ENCODE results near the gene ABHD17C.
"Not testable (repeated sequence)": the region's sequence is repeated elsewhere in the genome, so short reads cannot be mapped to it uniquely, and the experiment has no call there.

The ABHD17C gene

GRCh38 chr15:80695099-80695910 lies at the start of gene ABHD17C:
Gene ABHD17C, plus strand, starts transcription at chr15:80695310. Its CDS starts 120 bp downstream, at chr15:80695430.
- H3K27me3 Mint-ChIP-seq: peaks cover 5% of the 10 kb centered on the region
- ATAC-seq (ENCODE audit: low read depth): peak; percentile 77
- H3K36me3 Mint-ChIP-seq: no peaks in the 10 kb centered on the region
- H3K4me1 Mint-ChIP-seq: peaks cover 9% of the 10 kb centered on the region
- peak within 1 kb of the TSS; percentile 92 for H3K4me3 Mint-ChIP-seq
- no peaks in the 10 kb centered on the region for H3K9me3 Mint-ChIP-seq
- peak in 1 of 2 donors; percentile 40 for DNase-seq (ENCODE audit: low spot score in 2 of 2)
- peak within 1 kb of the TSS; percentile 75 for H3K27ac Mint-ChIP-seq

DNA sequence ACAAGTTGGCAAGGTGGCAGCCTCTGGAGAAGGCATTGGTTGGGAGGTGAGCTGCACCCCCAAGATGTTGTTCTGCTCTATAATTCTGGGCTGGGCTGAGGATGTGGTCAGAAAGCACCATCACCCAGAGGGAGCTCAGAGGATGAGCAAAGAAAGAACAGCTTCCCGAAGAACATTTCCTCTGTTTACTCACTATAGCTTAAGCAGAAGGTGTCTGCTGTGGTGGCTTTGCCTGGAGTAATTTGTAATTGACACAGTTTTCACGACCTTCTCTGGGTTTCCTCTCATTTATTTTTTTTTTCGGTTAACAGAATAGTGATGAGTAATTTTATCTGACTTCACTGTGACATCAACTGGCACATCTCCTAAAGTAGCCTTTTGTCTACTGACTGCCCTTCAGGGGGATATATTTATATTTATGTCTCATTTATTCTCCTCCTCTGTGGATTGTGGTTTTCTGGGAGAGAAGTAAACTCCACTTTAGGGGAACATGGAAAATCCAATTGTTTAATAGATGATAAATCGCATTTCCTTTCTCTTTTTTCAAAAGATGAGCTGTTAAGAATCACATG lies 49.5 kb upstream of the ABHD17C start:
- no peaks in the 10 kb centered on the region for H3K36me3 Mint-ChIP-seq
- H3K27ac Mint-ChIP-seq: no peak overlapping the region
- no peak overlapping the region for H3K4me3 Mint-ChIP-seq
- H3K9me3 Mint-ChIP-seq: peaks cover 1% of the 10 kb centered on the region
- H3K27me3 Mint-ChIP-seq: no peaks in the 10 kb centered on the region
- no peaks in the 10 kb centered on the region for H3K4me1 Mint-ChIP-seq
- ATAC-seq (ENCODE audit: low read depth): no peak
- no peak for DNase-seq (ENCODE audit: low spot score in 2 of 2)

DNA sequence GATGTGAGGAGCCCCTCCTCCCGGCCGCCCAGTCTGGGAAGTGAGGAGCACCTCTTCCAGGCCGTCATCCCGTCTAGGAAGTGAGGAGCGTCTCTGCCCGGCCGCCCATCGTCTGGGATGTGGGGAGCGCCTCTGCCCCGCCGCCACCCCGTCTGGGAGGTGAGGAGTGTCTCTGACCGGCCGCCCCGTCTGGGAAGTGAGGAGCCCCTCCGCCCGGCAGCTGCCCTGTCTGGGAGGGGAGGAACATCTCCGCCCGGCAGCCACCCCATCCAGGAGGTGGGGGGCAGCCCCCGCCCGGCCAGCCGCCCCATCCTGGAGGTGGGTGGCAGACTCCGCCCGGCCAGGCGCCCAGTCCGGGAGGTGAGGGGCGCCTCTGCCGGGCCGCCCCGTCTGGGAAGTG lies 47.7 kb upstream of the ABHD17C start:
- H3K4me1 Mint-ChIP-seq; H3K27me3 Mint-ChIP-seq; DNase-seq (ENCODE audit: low spot score in 2 of 2); H3K27ac Mint-ChIP-seq; H3K36me3 Mint-ChIP-seq; H3K9me3 Mint-ChIP-seq; ATAC-seq (ENCODE audit: low read depth); H3K4me3 Mint-ChIP-seq: not testable (repeated sequence)

DNA sequence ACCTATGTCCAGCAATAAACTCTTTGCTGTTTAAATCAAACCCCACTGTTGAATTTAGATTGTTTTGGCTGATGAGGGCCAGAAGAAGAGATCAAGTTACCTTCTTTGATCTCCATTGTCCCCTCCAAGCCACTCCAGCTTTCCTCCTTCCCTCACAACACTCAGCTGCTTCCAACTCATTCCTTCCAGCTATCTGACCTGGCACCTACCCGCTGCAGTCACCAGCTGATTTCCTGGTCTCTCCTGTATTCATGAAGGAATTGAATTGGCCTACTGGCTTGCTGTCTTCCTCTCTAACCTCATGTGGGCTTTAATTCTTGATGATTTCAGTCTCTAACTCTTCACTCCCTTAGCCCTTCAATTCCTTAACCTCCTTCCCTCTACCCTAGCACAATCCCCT lies 40.8 kb upstream of the ABHD17C start:
- DNase-seq (ENCODE audit: low spot score in 2 of 2) (no peak), ATAC-seq (ENCODE audit: low read depth) (no peak)
- no peaks in the 10 kb centered on the region for H3K4me1 Mint-ChIP-seq
- H3K27me3 Mint-ChIP-seq: peaks cover 9% of the 10 kb centered on the region
- H3K4me3 Mint-ChIP-seq: no peak overlapping the region
- peaks cover 12% of the 10 kb centered on the region for H3K9me3 Mint-ChIP-seq
- H3K36me3 Mint-ChIP-seq: peaks cover 1% of the 10 kb centered on the region
- no peak overlapping the region for H3K27ac Mint-ChIP-seq

DNA sequence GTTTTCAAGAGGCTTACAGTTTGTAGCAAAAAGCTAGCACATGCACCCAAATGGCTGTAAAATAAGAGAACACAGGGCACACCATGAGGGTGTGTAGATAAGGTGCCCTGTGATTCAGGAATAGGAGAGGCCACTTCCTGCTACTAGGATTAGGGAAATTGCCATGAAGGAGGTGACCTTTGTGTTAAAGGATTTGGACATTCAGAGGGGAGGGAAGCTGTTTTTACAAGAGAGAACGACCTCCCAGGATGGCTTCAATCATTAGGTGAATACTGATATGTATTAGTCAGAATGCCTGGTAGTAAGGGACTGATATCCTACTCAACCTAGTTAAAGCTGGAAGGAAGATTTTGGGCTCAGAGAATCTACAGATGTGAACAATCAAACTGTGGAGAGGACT lies 35.7 kb upstream of the ABHD17C start:
- Mint-ChIP-seq H3K27me3 (peaks cover 8% of the 10 kb centered on the region), H3K36me3 (no peaks in the 10 kb centered on the region), H3K4me3 (no peak overlapping the region), H3K27ac (no peak overlapping the region), H3K9me3 (peaks cover 4% of the 10 kb centered on the region), H3K4me1 (no peaks in the 10 kb centered on the region)
- DNase-seq (ENCODE audit: low spot score in 2 of 2): no peak
- no peak for ATAC-seq (ENCODE audit: low read depth)

DNA sequence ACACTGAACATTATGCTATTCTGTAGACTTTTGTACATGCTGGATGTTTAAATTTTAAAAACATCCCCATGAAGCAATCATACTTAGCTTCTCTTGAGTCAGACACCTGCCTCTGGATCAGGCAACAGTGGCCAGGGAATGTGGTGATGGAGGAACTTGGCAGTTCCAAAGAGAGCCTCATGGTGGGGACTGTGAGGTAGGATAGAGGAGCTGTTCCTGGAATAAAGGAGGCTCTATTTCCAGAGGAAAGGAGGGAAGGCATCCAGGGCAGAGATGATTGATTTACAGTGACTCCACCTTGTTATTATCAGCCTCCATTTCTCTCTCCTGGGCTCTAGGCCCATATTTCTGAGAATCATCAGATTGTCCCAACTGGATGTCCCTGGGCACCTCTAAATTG lies 35.0 kb upstream of the ABHD17C start:
- Mint-ChIP-seq H3K4me1 (no peaks in the 10 kb centered on the region), H3K9me3 (peaks cover 1% of the 10 kb centered on the region), H3K27me3 (peaks cover 5% of the 10 kb centered on the region), H3K27ac (no peak overlapping the region), H3K4me3 (no peak overlapping the region), H3K36me3 (no peaks in the 10 kb centered on the region)
- no peak for DNase-seq (ENCODE audit: low spot score in 2 of 2)
- no peak for ATAC-seq (ENCODE audit: low read depth)

GRCh38 chr15:80662129-80662528 lies 33.0 kb upstream of the ABHD17C start:
- ATAC-seq (ENCODE audit: low read depth) (no peak), DNase-seq (ENCODE audit: low spot score in 2 of 2) (no peak)
- Mint-ChIP-seq H3K27ac (no peak overlapping the region), H3K36me3 (no peaks in the 10 kb centered on the region), H3K4me1 (no peaks in the 10 kb centered on the region), H3K27me3 (peaks cover 7% of the 10 kb centered on the region), H3K4me3 (no peak overlapping the region), H3K9me3 (no peaks in the 10 kb centered on the region)

GRCh38 chr15:80662757-80663553 lies 32.2 kb upstream of the ABHD17C start:
- Mint-ChIP-seq H3K27ac (no peak overlapping the region), H3K4me3 (no peak overlapping the region), H3K36me3 (no peaks in the 10 kb centered on the region), H3K9me3 (no peaks in the 10 kb centered on the region), H3K4me1 (no peaks in the 10 kb centered on the region), H3K27me3 (peaks cover 7% of the 10 kb centered on the region)
- ATAC-seq (ENCODE audit: low read depth) (no peak), DNase-seq (ENCODE audit: low spot score in 2 of 2) (no peak)

DNA sequence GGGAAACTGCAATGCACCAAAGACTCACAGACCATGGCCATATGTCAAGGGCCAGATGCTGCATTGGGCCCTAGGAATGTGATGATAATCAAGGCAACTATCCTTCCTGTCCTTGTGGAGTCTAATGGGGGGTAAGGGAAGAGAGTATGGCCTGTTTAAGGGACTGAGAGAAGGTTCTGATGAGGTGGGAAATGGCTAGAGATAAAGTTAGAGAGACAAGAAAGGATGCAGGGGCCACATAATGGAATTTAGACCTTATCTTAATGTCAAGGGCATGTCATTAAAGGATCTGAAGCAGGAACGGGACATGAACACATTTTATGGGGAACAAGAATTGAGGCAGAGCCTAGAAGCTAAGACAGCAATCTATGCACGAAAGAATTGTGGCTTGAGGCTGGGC lies 30.0 kb upstream of the ABHD17C start:
- Mint-ChIP-seq H3K27me3 (peaks cover 7% of the 10 kb centered on the region), H3K9me3 (no peaks in the 10 kb centered on the region), H3K4me1 (no peaks in the 10 kb centered on the region), H3K27ac (no peak overlapping the region), H3K36me3 (no peaks in the 10 kb centered on the region), H3K4me3 (no peak overlapping the region)
- ATAC-seq (ENCODE audit: low read depth) (no peak), DNase-seq (ENCODE audit: low spot score in 2 of 2) (no peak)

DNA sequence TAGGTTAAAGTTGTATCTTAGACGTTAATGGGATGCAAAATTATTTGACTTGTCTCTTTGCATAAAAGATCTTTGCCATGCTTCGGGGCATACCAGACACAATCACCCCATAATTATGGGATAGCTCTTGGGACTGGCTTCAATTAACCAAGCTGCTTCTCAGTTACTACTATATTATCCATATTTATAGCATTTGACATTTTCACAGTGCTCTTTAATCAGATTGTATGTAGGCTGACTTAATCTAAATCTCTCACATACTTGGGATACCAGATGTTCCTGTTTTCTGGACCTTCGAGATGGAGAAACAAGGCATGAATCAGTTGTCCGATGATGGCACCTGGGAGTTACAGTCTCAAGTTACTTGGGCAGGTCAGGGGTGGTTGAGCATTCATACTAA lies 27.2 kb upstream of the ABHD17C start:
- H3K27me3 Mint-ChIP-seq: peaks cover 5% of the 10 kb centered on the region

DNA sequence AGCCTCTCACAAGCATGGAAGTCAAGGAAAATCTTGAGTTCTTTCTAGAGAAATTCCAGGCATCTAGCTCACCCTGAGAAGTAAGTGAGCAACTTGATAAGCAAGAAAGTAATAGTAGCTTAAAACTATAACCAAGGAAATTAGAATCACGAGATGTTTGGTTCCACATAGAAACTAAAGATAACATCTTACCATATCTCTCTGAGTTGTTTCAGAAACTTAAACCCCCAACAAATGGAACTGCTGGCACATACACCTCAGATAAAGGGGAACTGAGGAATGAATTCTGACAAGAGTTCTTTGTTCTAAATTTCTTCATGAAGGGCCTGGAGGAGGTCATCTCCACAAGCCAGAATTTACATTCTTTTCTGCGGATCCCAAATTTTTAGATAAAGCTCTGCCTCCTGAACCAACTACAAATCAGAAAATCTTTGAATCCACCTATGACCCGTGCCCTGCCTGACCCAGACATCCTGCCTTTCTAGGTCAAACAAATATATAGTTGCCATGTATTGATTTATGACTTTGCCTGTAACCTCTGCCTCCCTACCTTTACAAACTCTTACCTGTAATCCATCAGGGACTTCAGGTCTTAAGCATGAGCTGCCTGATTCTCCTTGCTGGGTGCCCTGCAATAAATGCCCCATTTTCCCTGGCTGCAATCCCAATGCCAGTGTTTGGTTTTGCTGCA lies 26.4 kb upstream of the ABHD17C start:
- ATAC-seq (ENCODE audit: low read depth) (no peak), DNase-seq (ENCODE audit: low spot score in 2 of 2) (no peak)
- no peaks in the 10 kb centered on the region for H3K36me3 Mint-ChIP-seq
- peaks cover 6% of the 10 kb centered on the region for H3K27me3 Mint-ChIP-seq
- no peak overlapping the region for H3K4me3 Mint-ChIP-seq
- H3K9me3 Mint-ChIP-seq: no peaks in the 10 kb centered on the region
- no peak overlapping the region for H3K27ac Mint-ChIP-seq
- H3K4me1 Mint-ChIP-seq: no peaks in the 10 kb centered on the region

More for the DNA sequence above, 27.2 kb upstream of the ABHD17C start:
- ATAC-seq (ENCODE audit: low read depth) (no peak), DNase-seq (ENCODE audit: low spot score in 2 of 2) (no peak)
- Mint-ChIP-seq H3K36me3 (no peaks in the 10 kb centered on the region), H3K4me1 (no peaks in the 10 kb centered on the region), H3K4me3 (no peak overlapping the region), H3K9me3 (no peaks in the 10 kb centered on the region), H3K27ac (no peak overlapping the region)

DNA sequence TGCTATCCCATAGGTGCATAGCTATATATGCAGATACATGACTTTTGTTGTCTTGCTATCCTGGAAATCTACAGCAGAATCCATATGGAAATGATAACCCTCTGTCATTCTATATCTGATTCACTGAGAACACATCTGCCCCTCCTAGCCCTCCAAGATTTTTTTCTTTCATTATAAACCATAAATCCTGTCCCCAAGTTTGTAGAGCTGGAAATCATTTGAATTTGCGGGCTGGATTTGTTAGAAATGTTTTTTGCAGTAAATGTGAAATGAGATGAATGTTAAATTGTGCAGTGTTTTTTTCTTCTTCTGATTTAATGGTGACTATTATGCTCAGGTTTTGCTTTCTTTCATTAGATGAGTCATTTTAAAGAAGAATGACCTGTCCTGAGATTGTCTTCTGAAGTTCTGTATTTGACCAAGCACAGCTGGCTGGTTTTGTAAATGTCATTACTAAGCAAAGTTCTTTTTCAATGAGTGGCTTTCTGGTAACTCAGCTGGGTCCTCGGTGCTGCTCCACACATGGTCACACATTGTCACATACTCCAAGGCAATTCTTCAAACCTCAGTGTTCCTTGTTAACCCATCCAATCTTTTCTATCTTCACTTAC lies 25.3 kb upstream of the ABHD17C start:
- no peaks in the 10 kb centered on the region for H3K9me3 Mint-ChIP-seq
- no peaks in the 10 kb centered on the region for H3K36me3 Mint-ChIP-seq
- H3K27me3 Mint-ChIP-seq: peaks cover 8% of the 10 kb centered on the region

DNA sequence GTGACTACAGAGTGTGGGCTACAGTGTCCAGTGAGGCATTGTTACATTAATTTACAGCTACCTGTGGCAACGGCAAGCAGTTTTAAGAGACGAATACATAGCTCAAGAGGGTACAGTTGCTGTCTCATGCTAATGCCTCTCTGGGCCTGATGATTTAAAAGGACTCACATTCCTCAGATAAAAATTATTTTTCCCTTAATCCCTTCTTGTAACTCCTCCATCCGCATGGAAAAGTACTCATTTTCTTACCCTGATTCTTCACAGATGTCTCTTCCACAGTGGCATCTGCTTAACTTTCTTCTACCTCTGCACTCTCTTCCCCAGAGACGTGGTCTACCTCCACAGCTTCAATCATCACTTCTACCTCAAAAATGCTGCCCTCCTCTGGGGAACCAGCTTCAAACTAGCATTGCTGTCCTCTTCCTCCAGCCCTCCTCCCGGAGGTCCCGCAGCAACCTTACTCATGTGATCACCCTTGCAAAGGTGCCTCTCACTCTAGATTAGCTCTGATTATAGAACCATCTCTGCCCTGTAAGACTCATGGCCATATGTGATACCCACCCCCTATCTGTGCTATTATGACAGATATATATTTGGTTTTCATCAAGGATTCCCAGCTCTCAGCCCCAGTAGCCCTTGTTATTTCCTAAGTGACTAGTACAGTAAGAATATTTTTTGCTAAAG lies 21.4 kb upstream of the ABHD17C start:
- no peak overlapping the region for H3K4me3 Mint-ChIP-seq
- DNase-seq (ENCODE audit: low spot score in 2 of 2) (no peak), ATAC-seq (ENCODE audit: low read depth) (no peak)
- H3K36me3 Mint-ChIP-seq: no peaks in the 10 kb centered on the region
- H3K4me1 Mint-ChIP-seq: no peaks in the 10 kb centered on the region
- H3K27ac Mint-ChIP-seq: no peak overlapping the region
- H3K27me3 Mint-ChIP-seq: peaks cover 15% of the 10 kb centered on the region
- H3K9me3 Mint-ChIP-seq: no peaks in the 10 kb centered on the region

More for the DNA sequence above, 25.3 kb upstream of the ABHD17C start:
- H3K27ac Mint-ChIP-seq: no peak overlapping the region
- no peaks in the 10 kb centered on the region for H3K4me1 Mint-ChIP-seq
- no peak for DNase-seq (ENCODE audit: low spot score in 2 of 2)
- no peak overlapping the region for H3K4me3 Mint-ChIP-seq
- ATAC-seq (ENCODE audit: low read depth): no peak
